Progenitor cell of endocrine pancreas (in vitro differentiated cells): ENCODE data around the gene MAP3K4. TPM values are rescaled to one million over a fixed set of nuclear protein-coding genes. Genes with fewer than 3 reads are reported as not detected.
"Not testable (repeated sequence)": the region's sequence is repeated elsewhere in the genome, so short reads cannot be mapped to it uniquely, and the experiment has no call there.

Experiments
- DNase-seq: peaks from one replicate; pipeline ENCODE4 v3.0.0; 2021; ENCODE audit warnings: low spot score; ENCODE audit not compliant: unreplicated experiment
- H3K27ac Mint-ChIP-seq: 2 replicates; pipeline ENCODE4 v1.8.0; 2021; ENCODE audit warnings: mild to moderate bottlenecking, moderate library complexity, mixed read lengths
- H3K27me3 Mint-ChIP-seq: 2 replicates; pipeline ENCODE4 v1.8.0; 2021; ENCODE audit warnings: mixed read lengths
- H3K36me3 Mint-ChIP-seq: 2 replicates; pipeline ENCODE4 v1.8.0; 2022; ENCODE audit warnings: mixed read lengths; ENCODE audit not compliant: insufficient read depth
- H3K4me1 Mint-ChIP-seq: 2 replicates; pipeline ENCODE4 v1.8.0; 2021; ENCODE audit warnings: low read depth, mixed read lengths
- H3K4me3 Mint-ChIP-seq: 2 replicates; pipeline ENCODE4 v1.8.0; 2021; ENCODE audit warnings: low read depth, mild to moderate bottlenecking, moderate library complexity, mixed read lengths
- H3K9me3 Mint-ChIP-seq: 2 replicates; pipeline ENCODE4 v1.8.0; 2021; ENCODE audit warnings: low read depth, mixed read lengths
- total RNA-seq: library from RNA; stranded (reverse); gene quantifications from 2 replicates; pipeline ENCODE4 v1.2.1, GENCODE V29; 2021
- TF ChIP-seq, protein P1 (sequence below): fragments of 200-600 bp; sonication (generic); IDR thresholded peaks from one replicate; pipeline ENCODE4 v1.5.0; 2021; ENCODE audit warnings: antibody characterized with exemption, mild to moderate bottlenecking; ENCODE audit not compliant: unreplicated experiment

Gene MAP3K4
- total RNA-seq, 1 donor from 2014 or later: 68.1 TPM

DNA sequence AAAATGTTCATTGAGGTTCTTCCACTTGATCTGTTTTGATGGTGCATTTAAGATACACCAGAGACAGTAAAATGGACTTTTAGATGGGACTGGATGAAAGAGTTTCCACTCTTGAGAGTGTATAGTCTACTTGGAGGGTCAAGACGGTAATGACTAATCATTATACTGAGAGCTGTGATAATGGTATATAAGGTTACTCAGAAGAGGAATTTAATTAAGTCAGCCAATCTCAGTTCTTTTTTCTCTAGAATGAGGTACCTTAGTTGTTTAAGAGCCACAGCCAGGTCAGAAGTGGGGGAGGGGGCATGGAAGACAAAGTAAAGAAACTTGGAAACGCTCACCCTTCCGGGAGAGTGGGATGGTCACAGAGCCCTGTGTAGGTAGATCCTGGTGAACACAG lies 123.9 kb downstream of the MAP3K4 start:
- TF ChIP-seq, protein P1, sequence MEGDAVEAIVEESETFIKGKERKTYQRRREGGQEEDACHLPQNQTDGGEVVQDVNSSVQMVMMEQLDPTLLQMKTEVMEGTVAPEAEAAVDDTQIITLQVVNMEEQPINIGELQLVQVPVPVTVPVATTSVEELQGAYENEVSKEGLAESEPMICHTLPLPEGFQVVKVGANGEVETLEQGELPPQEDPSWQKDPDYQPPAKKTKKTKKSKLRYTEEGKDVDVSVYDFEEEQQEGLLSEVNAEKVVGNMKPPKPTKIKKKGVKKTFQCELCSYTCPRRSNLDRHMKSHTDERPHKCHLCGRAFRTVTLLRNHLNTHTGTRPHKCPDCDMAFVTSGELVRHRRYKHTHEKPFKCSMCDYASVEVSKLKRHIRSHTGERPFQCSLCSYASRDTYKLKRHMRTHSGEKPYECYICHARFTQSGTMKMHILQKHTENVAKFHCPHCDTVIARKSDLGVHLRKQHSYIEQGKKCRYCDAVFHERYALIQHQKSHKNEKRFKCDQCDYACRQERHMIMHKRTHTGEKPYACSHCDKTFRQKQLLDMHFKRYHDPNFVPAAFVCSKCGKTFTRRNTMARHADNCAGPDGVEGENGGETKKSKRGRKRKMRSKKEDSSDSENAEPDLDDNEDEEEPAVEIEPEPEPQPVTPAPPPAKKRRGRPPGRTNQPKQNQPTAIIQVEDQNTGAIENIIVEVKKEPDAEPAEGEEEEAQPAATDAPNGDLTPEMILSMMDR: no peak
- H3K9me3 Mint-ChIP-seq: peaks cover 19% of the 10 kb centered on the region
- no peak for DNase-seq
- H3K36me3 Mint-ChIP-seq: peaks cover 63% of the 10 kb centered on the region
- H3K27me3 Mint-ChIP-seq: no peaks in the 10 kb centered on the region
- peak overlapping the region; percentile 2 for H3K27ac Mint-ChIP-seq
- H3K4me3 Mint-ChIP-seq: no peak overlapping the region
- no peaks in the 10 kb centered on the region for H3K4me1 Mint-ChIP-seq

DNA sequence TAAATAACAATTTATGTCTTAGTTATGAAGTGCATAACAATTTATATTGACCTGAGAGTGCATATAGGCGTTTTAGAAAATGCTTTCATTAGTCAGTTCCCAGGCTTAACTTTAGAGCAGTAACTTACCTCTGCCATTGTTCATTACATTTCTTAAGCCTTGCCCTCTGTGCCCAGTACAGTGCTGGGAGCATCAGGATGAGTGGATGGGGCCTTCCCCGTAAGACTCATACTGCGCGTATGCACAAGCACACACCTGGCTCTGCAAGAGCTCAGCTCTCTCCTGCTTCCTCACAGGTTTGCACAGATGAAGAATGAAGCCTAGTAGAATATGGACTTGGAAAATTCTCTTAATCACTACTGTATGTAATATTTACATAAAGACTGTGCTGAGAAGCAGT lies 125.0 kb downstream of the MAP3K4 start:
- no peak overlapping the region for H3K4me3 Mint-ChIP-seq
- no peak overlapping the region for H3K27ac Mint-ChIP-seq
- H3K36me3 Mint-ChIP-seq: peaks cover 68% of the 10 kb centered on the region
- H3K9me3 Mint-ChIP-seq: peaks cover 25% of the 10 kb centered on the region
- TF ChIP-seq, protein P1: no peak
- no peaks in the 10 kb centered on the region for H3K4me1 Mint-ChIP-seq
- no peak for DNase-seq
- no peaks in the 10 kb centered on the region for H3K27me3 Mint-ChIP-seq

DNA sequence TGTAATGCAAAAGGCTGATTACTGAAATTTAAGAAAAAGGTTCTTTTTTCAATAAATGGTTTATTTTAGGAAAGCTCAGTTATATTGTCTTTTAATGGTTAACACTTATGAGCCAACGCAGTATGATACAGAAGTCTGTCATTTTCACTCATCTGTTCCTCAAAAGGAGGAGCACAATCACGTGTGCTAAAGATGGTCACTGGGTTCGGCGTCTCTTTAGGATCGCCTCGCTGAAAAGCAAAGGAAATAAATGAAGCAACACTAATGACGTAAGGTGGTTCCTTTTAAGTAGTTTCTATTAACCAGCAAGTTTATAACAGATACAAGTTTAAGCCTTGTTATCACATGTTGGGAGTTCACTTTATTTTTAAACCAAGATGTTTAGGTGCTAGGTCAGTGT lies 125.7 kb downstream of the MAP3K4 start:
- H3K36me3 Mint-ChIP-seq: peaks cover 71% of the 10 kb centered on the region
- no peak overlapping the region for H3K4me3 Mint-ChIP-seq
- peaks cover 33% of the 10 kb centered on the region for H3K9me3 Mint-ChIP-seq
- H3K27ac Mint-ChIP-seq: no peak overlapping the region
- TF ChIP-seq, protein P1: no peak
- no peak for DNase-seq
- H3K27me3 Mint-ChIP-seq: no peaks in the 10 kb centered on the region
- no peaks in the 10 kb centered on the region for H3K4me1 Mint-ChIP-seq

DNA sequence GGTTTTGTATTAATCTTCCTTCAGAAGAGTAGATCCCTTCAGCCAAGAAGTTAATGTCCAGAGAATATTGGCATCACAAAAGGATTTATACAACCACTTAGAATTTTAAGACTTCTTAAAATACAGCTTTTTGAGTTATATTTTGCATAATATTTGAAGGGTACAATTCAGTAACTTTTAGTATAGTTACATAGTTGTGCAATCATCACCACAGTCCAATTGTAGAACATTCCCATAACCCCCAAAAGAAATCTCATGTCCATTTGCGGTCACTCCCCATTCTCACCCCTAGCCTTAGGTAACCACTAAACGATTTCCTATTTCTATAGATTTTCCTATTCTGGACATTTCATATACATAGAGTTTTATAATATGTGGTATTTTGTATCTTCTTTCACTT lies 126.4 kb downstream of the MAP3K4 start:
- Mint-ChIP-seq H3K27me3 (no peaks in the 10 kb centered on the region), H3K4me1 (no peaks in the 10 kb centered on the region), H3K9me3 (peaks cover 39% of the 10 kb centered on the region), H3K36me3 (peaks cover 71% of the 10 kb centered on the region), H3K4me3 (no peak overlapping the region), H3K27ac (no peak overlapping the region)
- DNase-seq: no peak
- TF ChIP-seq, protein P1: no peak

DNA sequence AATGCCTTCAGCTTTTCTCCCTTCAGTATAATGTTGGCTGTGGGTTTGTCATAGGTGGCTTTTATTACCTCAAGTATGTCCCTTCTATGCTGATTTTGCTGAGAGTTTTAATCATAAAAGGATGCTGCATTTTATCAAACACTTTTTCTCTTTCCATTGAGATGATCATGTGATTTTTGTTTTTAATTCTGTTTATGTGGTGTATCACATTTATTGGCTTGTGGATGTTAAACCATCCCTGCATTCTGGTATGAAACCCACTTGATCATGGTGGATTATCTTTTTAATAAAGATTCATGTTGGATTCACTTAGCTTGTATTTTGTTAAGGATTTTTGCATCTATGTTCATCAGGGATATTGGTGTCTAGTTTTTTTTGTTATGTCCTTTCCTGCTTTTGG lies 131.8 kb downstream of the MAP3K4 start:
- H3K4me1 Mint-ChIP-seq, DNase-seq, H3K27ac Mint-ChIP-seq, H3K27me3 Mint-ChIP-seq, H3K4me3 Mint-ChIP-seq: not testable (repeated sequence)
- Mint-ChIP-seq H3K36me3 (peaks cover 93% of the 10 kb centered on the region), H3K9me3 (peaks cover 81% of the 10 kb centered on the region)

DNA sequence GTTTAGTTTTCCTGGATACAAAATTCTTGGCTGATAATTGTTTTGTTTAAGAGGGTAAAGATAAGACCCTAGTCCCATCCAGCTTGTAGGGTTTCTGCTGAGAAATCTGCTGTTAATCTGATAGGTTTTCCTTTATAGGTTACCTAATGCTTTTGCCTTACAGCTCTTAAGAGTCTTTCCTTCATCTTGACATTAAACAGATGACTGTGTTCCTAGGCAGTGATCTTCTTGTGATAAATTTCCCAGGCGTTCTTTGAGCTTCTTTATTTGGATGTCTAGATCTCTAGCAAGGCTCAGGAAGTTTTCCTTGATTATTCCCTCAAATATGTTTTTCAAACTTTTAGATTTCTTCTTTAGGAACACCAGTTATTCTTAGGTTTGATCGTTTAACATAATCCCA lies 134.0 kb downstream of the MAP3K4 start:
- H3K4me3 Mint-ChIP-seq: no peak overlapping the region
- H3K9me3 Mint-ChIP-seq: peaks cover 73% of the 10 kb centered on the region
- TF ChIP-seq, protein P1: no peak
- peaks cover 94% of the 10 kb centered on the region for H3K36me3 Mint-ChIP-seq
- no peaks in the 10 kb centered on the region for H3K4me1 Mint-ChIP-seq
- no peak for DNase-seq
- no peak overlapping the region for H3K27ac Mint-ChIP-seq
- H3K27me3 Mint-ChIP-seq: no peaks in the 10 kb centered on the region
